Mammary epithelial cell (primary cell): Measurements from ENCODE around the gene FAM83C.

Source experiments
- CTCF ChIP-seq, 2 donors: IDR thresholded peaks in 1 of 2; conservative IDR thresholded peaks in 1 of 2; 2 replicates each; pipeline ENCODE4 v1.5.1; 2011 to 2012; ENCODE audit warnings: inconsistent platforms in 2 of 2, low read length in 2 of 2, mild to moderate bottlenecking in 2 of 2, control low read depth in 1 of 2, low read depth in 1 of 2; ENCODE audit not compliant: insufficient read depth in 1 of 2; ENCODE audit errors: extremely low read depth in 1 of 2
- EZH2 ChIP-seq: IDR thresholded peaks from 2 replicates; pipeline ENCODE4 v1.6.1; 2012; ENCODE audit warnings: low read length, inconsistent platforms, borderline replicate concordance

GRCh38 chr20:35267092-35267491 lies 25.1 kb downstream of the FAM83C start:
- TF ChIP-seq EZH2 (no peak), CTCF (conservative IDR thresholded peaks at IDR 0.05 in 1 of 2, IDR thresholded peaks at IDR 0.05 in 1 of 2; ENCODE audit: extremely low read depth in 1 of 2, insufficient read depth in 1 of 2, low read depth in 1 of 2, low read length in 2 of 2) (no peak)
